SIG-M5 (cell line): ENCODE results near the gene MGLL.

Experiments
- DNase-seq: peaks from one replicate; lab custom pipeline; 2025; lab: John Stamatoyannopoulos, UW

The MGLL gene

DNA sequence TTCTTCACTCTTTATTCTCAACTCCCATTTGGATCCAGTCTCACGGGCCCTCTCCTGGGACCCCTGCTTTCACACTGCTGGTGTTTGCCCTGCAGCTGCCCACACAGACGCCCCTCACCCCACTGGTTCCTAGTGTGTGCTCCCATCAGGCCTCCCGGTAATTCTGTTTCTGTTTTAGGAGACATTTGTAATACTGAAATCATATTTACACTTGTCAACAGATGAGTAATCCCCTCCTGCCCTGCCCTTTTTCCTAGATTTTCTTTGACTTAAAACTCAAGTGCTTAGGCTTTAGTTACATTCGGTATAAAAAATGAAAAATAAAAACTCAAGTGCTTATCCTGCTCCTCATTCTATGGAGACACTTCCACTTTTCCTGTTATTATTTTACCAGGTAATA is 167.9 kb downstream of the MGLL start:
- DNase-seq, result no peak

- DNase-seq, result no peak
Measured at GRCh38 chr3:127652246-127652995, 169.9 kb downstream of the MGLL start.

GRCh38 chr3:127651516-127652172 is 170.7 kb downstream of the MGLL start:
- DNase-seq, result no peak

DNA sequence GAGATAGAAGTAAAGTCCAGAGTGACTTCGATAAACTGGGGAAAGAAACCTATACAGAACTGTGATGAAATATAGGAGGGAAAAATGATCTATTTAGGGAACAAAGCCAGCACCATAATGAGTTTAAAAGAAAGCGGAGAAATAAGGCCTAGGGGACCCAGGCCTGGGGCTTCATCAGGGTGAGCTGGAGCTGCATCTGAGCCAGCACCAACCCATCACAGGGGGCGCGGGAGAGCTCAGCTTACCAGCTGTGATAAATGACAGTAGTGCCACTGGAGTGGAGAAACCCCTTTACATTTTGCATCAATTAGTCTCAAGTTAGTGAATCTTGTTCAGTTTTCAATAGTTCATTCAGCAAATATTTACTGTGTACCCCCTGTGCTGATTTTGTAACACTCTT is 172.1 kb downstream of the MGLL start:
- no peak for DNase-seq

GRCh38 chr3:127647845-127648204 is 174.5 kb downstream of the MGLL start:
- DNase-seq, result no peak

DNA sequence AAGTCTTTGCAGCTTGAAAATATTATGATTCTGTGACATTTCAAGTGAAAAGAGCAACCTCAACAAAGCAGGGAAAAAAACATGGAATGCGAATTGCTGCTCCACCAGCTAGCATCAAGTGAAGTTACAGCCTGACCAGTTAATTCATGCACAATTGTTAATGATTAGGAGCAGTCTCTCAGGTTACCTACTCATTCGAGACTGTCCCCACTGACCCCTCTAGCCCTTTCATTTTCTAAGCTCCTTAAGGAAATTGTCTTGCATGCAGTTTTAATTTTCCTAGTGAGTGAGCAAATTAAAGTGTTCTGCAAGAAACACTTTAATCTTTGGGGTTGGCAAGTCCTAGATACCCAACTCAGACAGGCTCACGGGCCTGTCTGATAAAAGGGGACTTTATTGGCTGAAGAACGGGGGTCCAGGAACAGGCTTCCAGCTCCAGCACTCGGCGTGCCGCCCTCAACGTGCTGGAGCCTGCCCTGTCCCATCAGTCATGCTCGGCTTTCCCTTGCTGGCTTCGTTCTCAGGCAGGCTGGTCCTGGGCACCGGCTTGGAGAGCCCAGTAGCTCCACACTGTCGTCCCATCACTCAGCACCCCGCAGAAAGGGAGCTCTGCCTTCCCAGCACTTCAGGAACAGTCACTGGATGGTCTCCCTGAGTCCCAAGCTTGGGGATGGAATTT is 175.0 kb downstream of the MGLL start:
- DNase-seq, result no peak

- no peak for DNase-seq
Measured at GRCh38 chr3:127646501-127647046, 175.7 kb downstream of the MGLL start.

GRCh38 chr3:127645371-127646015 is 176.8 kb downstream of the MGLL start:
- DNase-seq, result no peak

GRCh38 chr3:127644641-127645370 is 177.5 kb downstream of the MGLL start:
- no peak for DNase-seq

DNA sequence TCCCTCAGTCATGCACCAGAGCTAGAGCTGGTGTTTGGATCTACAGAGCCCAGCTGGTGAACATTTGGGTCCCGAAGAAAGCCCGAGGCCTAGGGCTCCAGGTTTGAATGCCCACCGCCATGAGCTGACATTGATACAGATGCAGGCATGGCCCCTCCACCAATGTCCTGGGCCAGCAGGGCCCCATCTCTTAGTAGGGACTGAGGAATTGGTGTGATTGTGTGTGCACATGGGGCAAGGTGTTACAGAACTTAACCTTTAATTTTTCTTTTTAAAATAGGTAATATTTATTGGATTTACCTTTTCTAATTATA is 182.3 kb downstream of the MGLL start:
- DNase-seq, result no peak

DNA sequence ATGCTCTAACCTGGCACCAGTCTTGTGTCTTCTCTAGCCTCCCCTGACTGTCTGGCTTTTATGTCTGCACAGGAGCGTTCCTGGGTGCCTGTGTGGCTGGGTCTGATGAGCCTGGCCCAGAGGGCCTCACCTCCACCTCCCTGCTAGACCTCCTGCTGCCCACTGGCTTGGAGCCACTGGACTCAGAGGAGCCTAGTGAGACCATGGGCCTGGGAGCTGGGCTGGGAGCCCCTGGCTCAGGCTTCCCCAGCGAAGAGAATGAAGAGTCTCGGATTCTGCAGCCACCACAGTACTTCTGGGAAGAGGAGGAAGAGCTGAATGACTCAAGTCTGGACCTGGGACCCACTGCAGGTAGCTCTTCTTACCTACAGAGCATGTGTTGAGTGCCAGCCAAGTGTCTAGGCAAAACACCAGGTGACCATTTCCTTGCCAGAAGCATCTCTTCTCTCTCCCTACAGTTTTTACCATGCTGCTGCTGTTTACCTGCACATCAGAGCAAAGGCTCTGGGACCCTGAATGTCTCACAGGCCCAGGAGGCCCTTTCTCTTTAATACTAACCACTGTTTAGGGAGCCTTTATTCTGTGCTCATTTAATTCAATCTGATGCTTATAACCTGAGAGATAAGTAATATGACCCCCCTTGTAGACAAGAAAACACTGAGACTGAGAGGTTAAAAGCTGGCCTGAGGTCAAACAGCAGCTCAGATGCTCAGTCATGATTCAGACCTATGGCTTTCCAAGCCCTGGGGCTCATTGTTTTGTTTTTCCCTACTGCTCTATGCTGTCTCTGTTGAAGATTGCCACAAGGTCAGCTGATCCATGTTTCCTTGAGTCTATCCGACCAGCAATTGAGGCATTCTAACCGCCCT is 182.9 kb downstream of the MGLL start:
- DNase-seq, result no peak
